HG03439 (cell line): Measurements from ENCODE around the gene TADA3.

ENCODE experiments used
- ATAC-seq: cut with Tn5 transposase; IDR thresholded peaks from one replicate; pipeline ENCODE4 v1.9.1; 2021; ENCODE audit warnings: mild to moderate bottlenecking, moderate library complexity; ENCODE audit not compliant: unreplicated experiment

The TADA3 gene

GRCh38 chr3:9765865-9766264, 26.4 kb downstream of the TADA3 start:
- no peak for ATAC-seq

GRCh38 chr3:9762871-9763270, 29.4 kb downstream of the TADA3 start:
- no peak for ATAC-seq

GRCh38 chr3:9761919-9762318, 30.4 kb downstream of the TADA3 start:
- no peak for ATAC-seq

DNA sequence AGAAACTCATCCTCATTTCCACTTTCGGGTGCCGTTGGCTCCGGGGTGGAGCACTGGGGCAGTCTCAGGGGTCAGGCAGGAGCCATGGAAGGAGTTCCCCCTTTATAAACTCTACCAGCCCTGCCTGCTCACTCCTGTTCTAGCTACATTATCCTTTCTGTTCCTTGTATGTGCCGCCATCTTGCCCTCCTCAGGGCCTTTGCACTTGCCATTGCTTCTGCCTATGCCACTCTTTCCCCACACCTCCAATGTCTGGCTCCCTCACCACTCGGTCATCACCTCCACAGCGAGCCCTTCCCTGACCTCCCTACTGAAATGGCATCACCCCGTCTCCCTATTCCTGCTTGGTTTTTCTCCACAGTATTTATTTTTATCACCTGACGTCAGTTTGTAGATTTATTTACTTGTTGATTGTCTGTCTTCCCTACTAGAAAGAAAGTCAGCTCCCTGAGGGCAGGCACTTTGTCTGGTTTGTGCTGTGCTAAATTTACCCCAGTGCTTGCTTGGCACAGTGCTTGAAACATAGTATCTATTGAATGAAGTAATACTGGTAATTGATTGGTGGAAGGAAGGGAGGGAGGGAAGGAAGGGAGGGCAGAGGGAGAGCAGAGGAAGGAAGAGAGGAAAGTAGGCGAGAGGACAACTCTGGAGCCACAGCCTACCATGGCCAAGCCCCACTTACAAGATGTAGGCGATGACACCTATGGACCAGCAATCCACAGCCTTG, 31.3 kb downstream of the TADA3 start:
- ATAC-seq = no peak

- no peak for ATAC-seq
Observed at GRCh38 chr3:9757427-9757826, 34.8 kb downstream of the TADA3 start.

- ATAC-seq = no peak
Observed at GRCh38 chr3:9754678-9755077, 37.6 kb downstream of the TADA3 start.

DNA sequence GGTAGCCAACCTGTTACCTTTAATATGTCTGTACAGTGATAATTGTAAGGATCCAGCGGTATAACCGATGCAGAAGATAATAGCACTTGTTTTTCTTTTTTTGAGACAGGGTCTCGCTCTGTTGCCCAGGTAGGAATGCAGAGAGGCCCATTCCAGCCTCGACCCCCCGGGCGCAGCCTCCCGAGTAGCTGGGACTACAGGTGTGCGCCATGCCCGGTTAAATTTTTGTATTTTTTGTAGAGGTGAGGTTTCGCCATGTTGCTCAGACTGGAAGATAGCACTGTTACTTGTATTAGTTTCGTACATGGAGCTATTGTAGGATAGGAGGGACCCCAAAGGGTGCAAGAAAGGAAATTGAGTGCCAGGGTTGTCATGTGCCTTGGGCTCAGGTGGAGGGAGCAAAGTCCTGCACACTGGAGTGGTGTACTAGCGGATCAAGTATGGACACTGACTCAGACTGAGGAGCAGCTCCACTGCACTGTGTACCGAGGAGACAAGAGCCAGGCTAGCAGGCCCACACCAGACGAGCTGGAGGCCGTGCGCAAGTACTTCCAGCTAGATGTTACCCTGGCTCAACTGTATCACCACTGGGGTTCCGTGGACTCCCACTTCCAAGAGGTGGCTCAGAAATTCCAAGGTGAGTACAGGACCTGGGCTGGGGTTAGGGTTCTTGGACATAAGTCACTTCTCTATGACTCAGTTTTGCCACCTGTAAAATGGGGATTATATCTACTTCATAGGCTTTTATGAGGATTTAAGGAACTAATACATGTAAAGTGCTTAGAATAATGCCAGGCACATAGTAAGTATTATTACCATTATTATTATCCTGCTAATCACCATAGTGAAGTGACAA, 41.5 kb downstream of the TADA3 start:
- no peak for ATAC-seq

DNA sequence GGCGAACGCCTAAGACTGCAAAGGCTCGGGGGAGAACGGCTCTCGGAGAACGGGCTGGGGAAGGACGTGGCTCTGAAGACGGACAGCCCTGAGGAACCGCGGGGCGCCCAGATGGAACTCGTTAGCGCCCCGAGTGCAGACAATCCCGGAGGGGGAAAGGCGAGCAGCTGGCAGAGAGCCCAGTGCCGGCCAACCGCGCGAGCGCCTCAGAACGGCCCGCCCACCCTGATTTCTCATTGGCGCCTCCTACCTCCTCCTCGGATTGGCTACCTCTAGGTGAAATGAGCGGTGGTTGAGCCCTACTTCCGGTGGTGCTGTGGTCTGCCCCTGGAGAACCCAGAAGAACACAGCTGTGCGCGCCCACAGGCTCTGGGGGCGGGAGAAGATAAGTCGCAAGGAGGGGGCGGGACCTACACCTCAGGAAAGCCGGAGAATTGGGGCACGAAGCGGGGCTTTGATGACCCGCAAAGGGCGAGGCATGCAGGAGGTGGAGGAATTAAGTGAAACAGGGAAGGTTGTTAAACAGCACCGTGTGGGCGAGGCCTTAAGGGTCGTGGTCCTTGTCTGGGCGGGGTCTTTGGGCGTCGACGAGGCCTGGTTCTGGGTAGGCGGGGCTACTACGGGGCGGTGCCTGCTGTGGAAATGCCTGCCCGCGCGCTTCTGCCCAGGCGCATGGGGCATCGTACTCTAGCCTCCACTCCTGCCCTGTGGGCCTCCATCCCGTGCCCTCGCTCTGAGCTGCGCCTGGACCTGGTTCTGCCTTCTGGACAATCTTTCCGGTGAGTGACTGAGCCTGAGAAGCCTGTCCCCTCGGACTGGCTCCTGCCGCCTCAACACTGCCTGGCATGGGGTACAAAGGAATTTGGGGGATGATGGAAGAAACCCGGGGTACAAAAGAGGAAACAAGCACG, 42.4 kb downstream of the TADA3 start, which contains the start of gene OGG1:
OGG1 (plus strand) TSS at position 308 of the 911 bp plus-strand sequence; CDS start at position 643, 335 bp downstream.
- peak; percentile 91 for ATAC-seq

DNA sequence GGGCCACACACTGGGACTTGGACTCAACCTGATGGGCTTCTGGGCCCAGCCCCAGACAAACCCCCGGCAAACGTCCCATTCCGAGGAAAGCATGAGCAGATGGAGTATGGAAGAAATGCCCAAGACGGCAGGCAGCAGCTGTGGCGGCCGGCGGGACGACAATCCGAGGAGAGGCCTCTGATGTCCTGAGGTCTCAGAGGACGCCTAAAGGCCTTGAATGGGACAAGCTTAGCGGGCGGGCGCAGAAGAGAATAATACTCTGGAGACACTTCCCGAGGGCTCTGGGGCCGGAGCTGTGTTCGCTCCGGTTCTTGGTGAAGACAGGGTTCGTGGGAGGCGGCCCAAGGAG, 43.0 kb downstream of the TADA3 start:
- no peak for ATAC-seq

DNA sequence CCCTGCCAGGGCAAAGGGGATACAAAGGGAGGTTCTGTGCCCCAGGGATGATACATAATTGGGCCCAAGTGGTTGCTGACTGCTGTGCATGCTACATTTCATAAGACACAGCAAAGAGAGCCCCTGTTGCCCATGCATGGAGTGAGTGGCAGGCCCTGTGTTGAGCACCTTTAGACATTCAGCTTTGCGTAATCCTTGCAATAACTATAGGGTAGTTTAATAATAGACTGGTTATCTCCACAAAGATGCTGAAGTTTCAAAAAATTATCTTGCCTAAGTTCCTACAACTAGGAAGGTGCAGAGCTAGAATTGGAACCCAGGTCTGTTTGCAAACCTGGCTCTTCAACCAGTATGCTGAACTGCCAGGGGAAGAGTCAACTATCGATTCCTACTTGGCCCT, 44.2 kb downstream of the TADA3 start:
- no peak for ATAC-seq

DNA sequence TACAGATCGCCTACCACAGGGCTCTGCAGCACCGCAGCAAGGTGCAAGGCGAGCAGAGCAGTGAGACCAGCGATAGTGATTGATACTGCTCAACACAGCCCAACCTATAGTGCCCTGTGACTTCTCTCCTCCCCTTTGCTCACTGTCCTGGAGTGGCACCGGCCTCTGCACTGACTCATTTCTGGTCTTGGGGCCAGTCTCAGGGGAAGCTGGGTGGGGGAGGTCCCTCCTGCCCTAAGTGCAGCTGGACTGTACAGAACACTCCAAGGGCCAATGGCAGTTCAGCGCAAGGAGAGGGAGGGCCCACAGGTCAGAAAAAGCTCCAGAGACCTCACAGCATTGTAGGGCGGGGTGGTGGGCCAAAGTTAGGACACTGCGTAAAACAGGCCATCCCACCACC, 45.0 kb downstream of the TADA3 start:
- no peak for ATAC-seq

GRCh38 chr3:9746330-9746729, 45.9 kb downstream of the TADA3 start:
- no peak for ATAC-seq

DNA sequence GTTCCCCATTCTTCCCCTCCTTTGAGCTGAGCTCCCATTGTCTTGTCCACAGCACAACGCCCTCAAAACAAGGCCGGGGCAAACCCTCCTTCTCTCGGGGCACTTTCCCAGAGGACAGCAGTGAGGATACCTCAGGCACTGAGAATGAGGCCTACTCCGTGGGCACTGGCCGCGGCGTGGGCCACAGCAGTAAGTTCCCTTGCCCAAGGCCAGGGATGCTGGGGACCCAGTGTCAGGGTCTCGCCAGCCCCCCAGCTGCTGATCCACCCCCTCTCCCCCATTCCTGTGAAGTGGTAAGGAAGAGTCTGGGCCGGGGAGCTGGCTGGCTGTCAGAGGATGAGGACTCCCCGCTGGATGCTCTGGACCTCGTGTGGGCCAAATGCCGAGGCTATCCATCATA, 46.8 kb downstream of the TADA3 start:
- no peak for ATAC-seq

GRCh38 chr3:9744162-9744561, 48.1 kb downstream of the TADA3 start:
- no peak for ATAC-seq

DNA sequence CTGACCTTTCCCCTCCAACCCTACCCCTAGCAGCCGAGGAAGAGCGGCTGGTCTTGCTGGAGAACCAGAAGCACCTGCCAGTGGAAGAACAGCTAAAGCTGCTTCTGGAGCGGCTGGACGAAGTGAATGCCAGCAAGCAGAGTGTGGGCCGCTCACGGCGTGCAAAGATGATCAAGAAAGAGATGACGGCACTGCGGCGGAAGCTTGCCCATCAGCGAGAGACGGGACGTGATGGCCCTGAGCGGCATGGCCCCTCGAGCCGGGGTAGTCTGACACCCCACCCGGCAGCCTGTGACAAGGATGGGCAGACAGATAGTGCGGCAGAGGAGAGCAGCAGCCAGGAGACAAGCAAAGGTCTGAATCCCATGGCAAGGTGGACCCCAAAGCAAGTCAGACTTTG, 48.7 kb downstream of the TADA3 start:
- ATAC-seq = no peak

DNA sequence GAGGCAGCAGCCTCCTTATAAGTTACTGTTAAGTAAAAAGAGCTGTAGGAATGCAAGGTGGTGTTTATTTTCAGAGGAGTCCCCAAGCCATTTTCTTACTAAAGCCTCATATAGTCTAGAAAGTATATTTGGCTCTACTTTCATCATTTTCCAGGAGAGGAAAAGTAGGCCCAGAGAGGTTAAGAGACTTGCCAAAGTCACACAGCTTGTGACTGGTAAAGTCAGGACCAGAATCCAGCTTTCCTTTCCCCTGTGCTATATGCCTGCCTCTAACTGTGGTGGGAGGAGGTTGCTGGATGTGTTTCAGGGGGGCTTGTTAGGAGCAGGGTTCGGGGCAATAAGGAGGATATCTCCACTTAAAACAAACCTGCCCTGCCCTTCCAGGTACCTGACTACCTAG, 49.7 kb downstream of the TADA3 start:
- no peak for ATAC-seq

- no peak for ATAC-seq
Observed at GRCh38 chr3:9739181-9739580, 53.1 kb downstream of the TADA3 start.

DNA sequence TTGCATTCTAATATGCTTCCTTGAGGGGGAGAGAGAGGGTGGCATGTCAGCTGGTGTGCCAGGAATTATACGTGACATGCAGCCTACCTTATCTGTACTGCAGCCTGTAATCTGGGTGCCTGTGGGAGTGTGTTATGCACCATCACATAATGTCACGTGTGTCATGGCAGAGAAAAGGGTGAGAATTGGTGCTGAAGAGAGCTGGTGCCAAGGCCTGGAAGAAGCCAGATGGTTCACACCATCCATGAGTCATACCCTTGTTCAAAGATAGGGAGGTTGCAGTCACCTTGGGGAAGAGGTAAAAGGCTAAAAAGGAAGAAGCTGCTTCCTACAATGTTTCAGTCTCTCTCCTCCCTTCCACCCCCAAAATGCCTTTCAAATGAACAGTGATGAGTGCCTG, 55.4 kb downstream of the TADA3 start:
- no peak for ATAC-seq

DNA sequence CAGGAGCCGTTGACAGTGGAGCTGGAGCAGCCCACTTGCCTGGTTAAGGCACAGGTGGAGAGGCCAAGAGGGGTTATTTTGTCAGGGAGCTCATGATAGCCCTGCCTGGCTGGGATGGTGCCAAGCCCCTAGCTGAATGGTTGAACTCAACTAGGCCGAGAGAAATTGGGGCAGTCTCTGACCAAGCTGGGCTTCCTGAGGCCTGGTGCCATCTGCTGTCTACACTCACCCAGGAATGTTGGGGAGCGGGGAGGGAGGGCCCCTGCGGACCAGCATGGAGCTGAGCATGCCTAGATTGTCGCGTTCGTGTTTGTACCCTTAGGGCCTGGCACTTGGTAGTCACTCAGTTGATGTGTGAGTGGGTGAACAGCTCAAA, 59.5 kb downstream of the TADA3 start:
- no peak for ATAC-seq

- ATAC-seq = peak; percentile 24
Observed at GRCh38 chr3:9732080-9732739, 60.1 kb downstream of the TADA3 start.
